ENCODE data around the gene SYCP2L.
"Not testable (repeated sequence)": the region's sequence is repeated elsewhere in the genome, so short reads cannot be mapped to it uniquely, and the experiment has no call there.

SYCP2L gene

GRCh38 chr6:10886691-10887502 lies at the start of gene SYCP2L:
Gene SYCP2L, plus strand, starts transcription at chr6:10887052. Its CDS starts 75 bp downstream, at chr6:10887127.
- no peak for DNase-seq

- peak; percentile 39 for DNase-seq
Observed at GRCh38 chr6:10837622-10837994, 49.2 kb upstream of the SYCP2L start.

GRCh38 chr6:10837995-10838793 lies 48.7 kb upstream of the SYCP2L start, which contains the start of gene MAK:
Gene MAK, minus strand, starts transcription at chr6:10838539. Its CDS starts 7,891 bp downstream, at chr6:10830648.
- DNase-seq: peak; percentile 86

GRCh38 chr6:10838794-10839333 lies 48.0 kb upstream of the SYCP2L start:
- no peak for DNase-seq

- no peak for DNase-seq
Observed at GRCh38 chr6:10843554-10843953, 43.3 kb upstream of the SYCP2L start.

- DNase-seq: no peak
Observed at GRCh38 chr6:10847684-10848083, 39.2 kb upstream of the SYCP2L start.

- no peak for DNase-seq
Observed at GRCh38 chr6:10849901-10850300, 37.0 kb upstream of the SYCP2L start.

- no peak for DNase-seq
Observed at GRCh38 chr6:10850728-10851127, 36.1 kb upstream of the SYCP2L start.

GRCh38 chr6:10852361-10852960 lies 34.4 kb upstream of the SYCP2L start:
- DNase-seq: no peak

GRCh38 chr6:10853849-10854300 lies 33.0 kb upstream of the SYCP2L start:
- DNase-seq: not testable (repeated sequence)

- DNase-seq: no peak
Observed at GRCh38 chr6:10854922-10855632, 31.8 kb upstream of the SYCP2L start.

- no peak for DNase-seq
Observed at GRCh38 chr6:10857259-10857658, 29.6 kb upstream of the SYCP2L start.

GRCh38 chr6:10861086-10861485 lies 25.8 kb upstream of the SYCP2L start:
- no peak for DNase-seq

GRCh38 chr6:10862361-10862760 lies 24.5 kb upstream of the SYCP2L start:
- DNase-seq: no peak

GRCh38 chr6:10863031-10863430 lies 23.8 kb upstream of the SYCP2L start:
- not testable (repeated sequence) for DNase-seq

- not testable (repeated sequence) for DNase-seq
Observed at GRCh38 chr6:10866709-10867108, 20.1 kb upstream of the SYCP2L start.

- DNase-seq: no peak
Observed at GRCh38 chr6:10867952-10868351, 18.9 kb upstream of the SYCP2L start.

GRCh38 chr6:10873374-10873773 lies 13.5 kb upstream of the SYCP2L start:
- no peak for DNase-seq

GRCh38 chr6:10874207-10874606 lies 12.6 kb upstream of the SYCP2L start:
- no peak for DNase-seq

GRCh38 chr6:10875026-10875425 lies 11.8 kb upstream of the SYCP2L start:
- no peak for DNase-seq

- no peak for DNase-seq
Observed at GRCh38 chr6:10877012-10877411, 9.8 kb upstream of the SYCP2L start.

- no peak for DNase-seq
Observed at GRCh38 chr6:10877871-10878270, 9.0 kb upstream of the SYCP2L start.
